T-helper 1 cell treated with Interleukin-12 subunit alpha and Interleukin-12 subunit beta and Interleukin-4 antibody, amounts not matched to agents 30 ng/mL and 1 ng/mL, for 36 hours (primary cell): ENCODE measurements around the gene CNGB1. TPM values are rescaled to one million over a fixed set of nuclear protein-coding genes. Genes with fewer than 3 reads are reported as not detected.

ENCODE experiments used
- intact Hi-C: fragments of 100-400 bp; cut with micrococcal nuclease; formaldehyde crosslinking; loops from one replicate; pipeline ENCODE4 v1.15.1; 2024
- total RNA-seq: library from RNA; stranded (reverse); gene quantifications from 2 replicates; pipeline ENCODE4 v1.2.3, GENCODE V29; 2022

The CNGB1 gene
- total RNA-seq, 1 donor from 2014 or later = not detected

- intact Hi-C loops = loop anchor here (1.0 to 2.0 kb wide), 4 partner anchors 187 to 811 kb away; partner anchors contain the start of genes PSME3IP1 and RSPRY1
These were observed 26.8 kb upstream of the CNGB1 start for GRCh38 chr16:57997528-57998265.

DNA sequence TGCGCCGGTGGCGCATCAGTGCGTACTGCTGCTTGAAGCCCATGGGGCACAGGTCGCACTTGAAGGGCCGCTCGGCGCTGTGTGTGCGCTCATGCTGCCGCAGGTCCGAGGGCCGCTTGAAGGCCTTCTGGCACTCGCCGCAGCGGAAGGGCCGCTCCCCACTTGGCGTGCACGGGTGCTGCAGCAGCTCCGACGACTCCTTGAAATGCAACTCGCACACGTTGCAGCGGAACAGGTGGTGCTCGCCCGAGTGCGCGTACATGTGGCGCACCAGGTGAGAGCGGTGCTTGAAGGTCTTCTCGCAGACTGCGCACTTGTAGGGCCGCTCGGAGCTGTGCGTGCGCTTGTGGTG lies 26.2 kb upstream of the CNGB1 start:
- intact Hi-C loops = no loop called here

- intact Hi-C loops = no loop called here
These were observed 25.7 kb upstream of the CNGB1 start for GRCh38 chr16:57996406-57997175.

DNA sequence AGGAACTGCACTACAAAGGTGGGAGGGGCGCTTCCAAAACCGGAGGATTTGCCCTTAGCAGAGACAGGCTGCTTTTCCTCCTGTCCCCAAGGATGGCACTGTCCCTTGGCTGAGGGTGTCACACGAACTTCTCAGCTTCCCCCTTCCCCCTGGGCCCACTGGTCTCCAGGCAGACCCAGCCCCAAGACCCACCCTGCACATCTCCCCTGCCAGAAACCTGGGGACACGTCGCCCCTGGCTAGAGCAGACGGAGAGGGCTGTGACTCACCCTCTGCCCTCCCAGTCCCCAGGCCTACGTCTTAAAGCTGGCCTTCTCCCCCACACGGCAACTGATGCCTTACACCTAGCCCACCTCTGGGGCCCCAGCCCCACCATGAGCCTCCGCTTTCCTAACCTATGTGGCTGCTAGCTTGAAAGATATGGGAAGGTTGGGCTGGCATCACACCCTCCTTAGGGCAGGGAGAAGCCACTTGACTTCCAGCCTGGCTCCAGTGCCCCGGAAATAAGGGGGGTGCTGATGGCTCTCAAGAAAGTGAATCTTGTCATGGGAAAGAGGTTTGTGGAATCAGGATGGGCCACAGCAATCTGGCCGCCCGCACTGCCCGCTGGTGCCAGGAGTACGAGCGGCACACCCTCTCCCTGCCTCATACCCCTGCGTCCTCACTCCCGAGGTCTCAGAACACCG lies 24.9 kb upstream of the CNGB1 start:
- intact Hi-C loops = no loop called here

GRCh38 chr16:57994778-57995177 lies 23.9 kb upstream of the CNGB1 start:
- intact Hi-C loops = no loop called here

DNA sequence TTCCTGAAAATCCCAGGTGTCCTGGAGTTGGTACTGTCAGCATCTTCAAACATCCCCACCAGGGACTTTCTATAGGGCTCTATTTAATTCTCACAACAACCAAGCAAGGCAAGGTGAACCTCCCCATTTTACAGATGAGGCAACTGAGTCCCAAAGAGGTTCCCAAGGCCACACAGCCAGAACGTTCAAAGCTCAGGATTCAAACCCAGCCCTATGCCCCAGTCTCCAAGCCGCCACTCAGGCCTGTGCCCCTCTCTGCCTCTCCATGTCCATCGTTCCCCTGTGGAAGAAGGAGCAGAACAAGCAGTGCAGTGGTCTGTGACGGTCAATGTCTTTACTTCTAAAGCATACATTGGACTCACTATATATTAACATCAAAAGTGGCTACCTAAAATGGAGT lies 23.4 kb upstream of the CNGB1 start:
- intact Hi-C loops = no loop called here

GRCh38 chr16:57993897-57994296 lies 23.0 kb upstream of the CNGB1 start:
- intact Hi-C loops = no loop called here

DNA sequence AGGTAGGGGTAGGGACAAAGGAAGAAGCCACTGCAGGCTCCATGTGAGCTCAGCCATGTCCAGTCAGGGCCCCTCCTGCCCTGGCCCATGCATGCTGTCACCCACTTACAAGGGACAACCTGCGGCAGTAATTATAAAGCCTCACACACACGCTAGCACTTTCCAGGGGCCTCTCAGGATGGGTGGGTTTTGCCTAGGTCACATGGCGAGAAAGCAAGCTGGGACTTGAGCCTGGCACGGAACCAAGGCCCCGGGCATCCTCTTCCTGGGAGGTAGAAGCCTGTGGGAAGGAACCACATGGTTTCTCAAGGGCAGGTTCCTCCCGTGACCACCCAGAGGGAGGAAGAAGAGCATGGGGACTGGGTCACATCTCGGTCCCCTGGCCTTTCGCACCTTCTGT lies 22.5 kb upstream of the CNGB1 start:
- intact Hi-C loops = no loop called here

- intact Hi-C loops = no loop called here
These were observed 21.2 kb upstream of the CNGB1 start for GRCh38 chr16:57992084-57992483.

DNA sequence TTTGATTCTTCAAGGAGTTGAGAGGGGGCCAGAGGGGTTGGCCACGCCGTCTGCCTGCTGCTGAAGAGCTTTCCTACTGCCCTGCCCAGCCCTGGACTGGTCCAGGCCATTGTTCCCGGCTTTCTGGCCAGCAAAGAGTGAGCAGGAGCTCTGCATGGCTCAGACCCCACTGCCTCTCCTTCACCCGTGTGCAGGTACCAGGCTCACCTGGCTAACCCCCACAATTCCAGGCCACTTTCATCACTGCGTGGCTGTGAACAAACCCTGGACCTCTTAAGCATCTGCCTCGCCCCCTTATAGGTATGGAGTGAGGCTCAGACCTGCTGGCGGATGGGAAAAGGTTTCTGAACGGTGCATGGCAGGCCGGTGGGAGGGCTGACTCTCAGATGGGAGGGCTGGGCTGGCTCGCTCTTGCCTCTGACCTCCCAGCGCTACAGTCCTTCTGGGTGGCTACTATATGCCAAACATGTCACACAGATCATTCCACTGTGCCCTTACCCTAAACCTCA lies 20.7 kb upstream of the CNGB1 start:
- intact Hi-C loops = no loop called here

DNA sequence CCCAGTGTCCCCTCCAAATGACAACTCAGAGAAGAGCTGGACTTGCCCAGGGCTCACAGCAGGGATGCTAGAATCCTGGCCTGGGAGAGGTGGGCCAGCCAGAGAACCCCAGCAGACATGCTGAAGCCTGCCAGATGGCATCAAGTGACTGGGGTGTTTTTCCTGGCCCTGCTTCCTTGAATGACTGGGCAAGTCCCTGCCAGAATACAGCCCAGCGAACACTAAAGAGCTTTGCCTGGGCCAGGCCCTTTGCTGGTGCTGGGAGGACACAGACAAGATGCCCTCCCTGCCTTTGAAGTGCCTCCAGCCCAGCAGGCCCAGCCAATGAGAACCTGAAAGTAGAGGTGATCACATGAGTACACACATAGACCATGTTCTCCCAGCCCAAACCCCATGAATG lies 18.0 kb upstream of the CNGB1 start:
- intact Hi-C loops = loop anchor here (5.0 kb wide), 1 partner anchor 452 kb away; the partner anchor contains the start of gene CCDC102A

GRCh38 chr16:57987441-57988177 lies 16.7 kb upstream of the CNGB1 start:
- intact Hi-C loops = loop anchor here (5.0 kb wide), 1 partner anchor 450 kb away; the partner anchor contains the start of gene CCDC102A

- intact Hi-C loops = loop anchor here (5.0 kb wide), 1 partner anchor 449 kb away; the partner anchor contains the start of gene CCDC102A
These were observed 15.3 kb upstream of the CNGB1 start for GRCh38 chr16:57986196-57986595.

DNA sequence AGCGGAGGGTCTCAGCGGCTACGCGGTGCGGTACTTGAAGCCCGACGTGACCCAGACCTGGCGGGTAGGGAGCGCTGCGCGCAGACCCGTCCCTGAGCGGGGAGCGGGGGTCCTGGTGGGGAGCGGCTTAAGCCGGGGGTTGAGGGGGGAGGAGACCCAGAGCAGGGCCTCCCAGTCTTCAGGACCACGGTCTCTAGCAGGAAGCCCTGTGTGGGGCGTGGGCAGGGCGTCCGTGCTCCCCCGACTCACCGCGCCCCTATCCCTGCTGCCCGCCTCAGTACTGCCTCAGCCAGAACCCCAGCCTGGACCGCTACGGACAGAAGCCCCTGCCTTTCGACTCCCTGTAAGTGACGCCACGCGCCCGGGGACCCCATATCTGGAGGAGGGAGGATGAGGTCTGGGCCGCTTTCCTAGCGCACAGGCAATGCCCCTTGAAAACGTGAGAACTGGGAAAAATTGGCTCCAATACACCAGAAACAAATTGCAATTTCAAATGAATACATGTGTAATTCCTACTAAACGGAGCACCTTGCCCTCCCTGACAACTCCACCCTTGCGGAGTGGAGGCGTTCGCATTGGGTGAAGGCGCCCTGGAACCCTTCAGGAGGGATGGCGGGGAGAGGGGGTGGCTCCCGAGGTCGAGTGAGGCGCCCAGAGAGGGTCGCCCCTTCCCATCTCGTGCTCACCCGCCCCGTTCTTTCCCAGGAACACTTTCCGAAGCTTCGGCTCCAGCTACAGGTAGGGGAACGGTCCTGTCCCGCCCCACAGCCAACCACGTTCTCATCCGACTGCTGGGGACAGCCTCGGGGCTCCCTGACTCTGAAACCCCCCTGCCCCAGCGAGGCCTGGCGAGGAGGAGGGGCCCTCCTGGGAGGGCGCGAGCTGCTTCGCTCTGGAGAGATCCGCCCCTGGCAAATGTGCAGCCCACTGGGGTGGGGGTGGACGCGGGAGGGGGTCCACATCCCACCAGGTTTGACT lies 14.6 kb upstream of the CNGB1 start:
- intact Hi-C loops = loop anchor here (1.0 to 5.0 kb wide), 10 partner anchors 16 to 448 kb away; partner anchors contain the start of genes CCDC102A, CFAP20, CSNK2A2 and KATNB1

- intact Hi-C loops = loop anchor here (1.0 to 5.0 kb wide), 10 partner anchors 17 to 447 kb away; partner anchors contain the start of genes CCDC102A, CFAP20, CSNK2A2 and KATNB1
These were observed 13.7 kb upstream of the CNGB1 start for GRCh38 chr16:57984443-57985203.

- intact Hi-C loops = no loop called here
These were observed 11.5 kb upstream of the CNGB1 start for GRCh38 chr16:57982385-57982784.

DNA sequence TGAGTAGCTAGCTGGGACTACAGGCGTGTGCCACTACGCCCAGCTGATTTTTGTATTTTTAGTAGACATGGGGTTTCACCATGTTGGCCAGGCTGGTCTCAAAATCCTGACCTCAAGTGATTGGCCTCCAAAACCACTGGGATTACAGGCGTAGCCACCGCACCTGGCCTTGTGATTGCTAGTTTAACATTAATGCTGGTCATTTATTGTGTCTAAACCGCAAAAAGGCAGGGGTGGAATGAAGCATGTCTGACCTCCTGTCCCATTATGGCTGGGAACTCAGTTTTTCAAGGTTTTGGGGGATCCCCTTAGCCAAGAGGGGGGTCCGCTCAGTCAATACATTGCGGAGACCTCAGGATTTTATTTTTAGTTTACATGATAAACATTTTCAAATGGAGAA lies 10.7 kb upstream of the CNGB1 start:
- intact Hi-C loops = no loop called here

- intact Hi-C loops = no loop called here
These were observed 8.2 kb upstream of the CNGB1 start for GRCh38 chr16:57979006-57979585.
